HG03558 (cell line): Measurements from ENCODE around the gene MTMR1.

Source experiments
- ATAC-seq: cut with Tn5 transposase; IDR thresholded peaks from one replicate; pipeline ENCODE4 v1.9.1; 2021; ENCODE audit warnings: moderate number of reproducible peaks; ENCODE audit not compliant: unreplicated experiment; ENCODE audit errors: extremely low read depth

Gene MTMR1

GRCh38 chrX:150761176-150761818 is 68.1 kb downstream of the MTMR1 start:
- ATAC-seq, result no peak

GRCh38 chrX:150761819-150762216 is 68.6 kb downstream of the MTMR1 start:
- no peak for ATAC-seq

- ATAC-seq, result no peak
Observed at GRCh38 chrX:150762258-150763165, 69.3 kb downstream of the MTMR1 start.

GRCh38 chrX:150763303-150763797 is 70.2 kb downstream of the MTMR1 start:
- no peak for ATAC-seq

- ATAC-seq, result no peak
Observed at GRCh38 chrX:150763810-150764209, 70.6 kb downstream of the MTMR1 start.

- ATAC-seq, result no peak
Observed at GRCh38 chrX:150765237-150765636, 72.0 kb downstream of the MTMR1 start.

- ATAC-seq, result no peak
Observed at GRCh38 chrX:150765782-150766350, 72.7 kb downstream of the MTMR1 start.

GRCh38 chrX:150766351-150767044 is 73.3 kb downstream of the MTMR1 start:
- ATAC-seq, result no peak

- no peak for ATAC-seq
Observed at GRCh38 chrX:150767045-150767395, 73.8 kb downstream of the MTMR1 start.

- ATAC-seq, result no peak
Observed at GRCh38 chrX:150767475-150768131, 74.4 kb downstream of the MTMR1 start.

- ATAC-seq, result no peak
Observed at GRCh38 chrX:150768132-150768485, 74.9 kb downstream of the MTMR1 start.

- no peak for ATAC-seq
Observed at GRCh38 chrX:150768580-150769190, 75.5 kb downstream of the MTMR1 start.

GRCh38 chrX:150769408-150769807 is 76.2 kb downstream of the MTMR1 start:
- ATAC-seq, result no peak

GRCh38 chrX:150770623-150771022 is 77.4 kb downstream of the MTMR1 start:
- ATAC-seq, result no peak

GRCh38 chrX:150771116-150771515 is 77.9 kb downstream of the MTMR1 start:
- ATAC-seq, result no peak

- ATAC-seq, result no peak
Observed at GRCh38 chrX:150772150-150772970, 79.2 kb downstream of the MTMR1 start.

- ATAC-seq, result no peak
Observed at GRCh38 chrX:150773117-150773516, 79.9 kb downstream of the MTMR1 start.

- no peak for ATAC-seq
Observed at GRCh38 chrX:150773634-150774033, 80.4 kb downstream of the MTMR1 start.
